ENCODE measurements around the gene KCNC2. TPM values are rescaled to one million over a fixed set of nuclear protein-coding genes. Genes with fewer than 3 reads are reported as not detected.

The KCNC2 gene
- total RNA-seq, 4 donors from 2014 or later: not detected

- WGBS, 2 donors: 78 to 79% methylated on average over 1 of the region's 1 CpG
- Histone ChIP-seq H3K9me3 (no peaks in the 10 kb centered on the region), H3K27ac (no peak overlapping the region), H3K27me3 (no peaks in the 10 kb centered on the region), H3K4me1 (no peaks in the 10 kb centered on the region), H3K4me3 (replicated peaks in 1 of 3) (no peak overlapping the region), H3K36me3 (no peaks in the 10 kb centered on the region)
- no peak for TF ChIP-seq CTCF (IDR thresholded peaks at IDR 0.05)
- no peak for TF ChIP-seq POLR2A (IDR thresholded peaks at IDR 0.05)
- DNase-seq: no peak
- intact Hi-C loops (cut with DNase I): no loop called here
Measured at GRCh38 chr12:75236206-75236605, 26.6 kb upstream of the KCNC2 start.

GRCh38 chr12:75227132-75227531 is 17.5 kb upstream of the KCNC2 start:
- 82 to 90% methylated on average over 1 of the region's 1 CpG for WGBS, 2 donors
- TF ChIP-seq POLR2A (IDR thresholded peaks at IDR 0.05) (no peak), CTCF (IDR thresholded peaks at IDR 0.05) (no peak)
- Histone ChIP-seq H3K27me3 (no peaks in the 10 kb centered on the region), H3K27ac (no peak overlapping the region), H3K4me3 (replicated peaks in 1 of 3) (no peak overlapping the region), H3K9me3 (no peaks in the 10 kb centered on the region), H3K4me1 (no peaks in the 10 kb centered on the region), H3K36me3 (no peaks in the 10 kb centered on the region)
- intact Hi-C loops (cut with DNase I): no loop called here
- DNase-seq: no peak

GRCh38 chr12:75212072-75212471 is 2.4 kb upstream of the KCNC2 start:
- intact Hi-C loops (cut with DNase I): no loop called here
- H3K27ac ChIP-seq: no peak overlapping the region

GRCh38 chr12:75208856-75209811 is 505 bp downstream of the KCNC2 start:
- peaks cover 0 to 5% of the 10 kb centered on the region in 2 donors for H3K4me1 ChIP-seq
- no peak overlapping the region for H3K4me3 ChIP-seq (replicated peaks in 1 of 3)
- H3K27ac ChIP-seq: no peak overlapping the region
- H3K36me3 ChIP-seq: no peaks in the 10 kb centered on the region
- intact Hi-C loops (cut with DNase I): no loop called here
- no peak for DNase-seq
- H3K9me3 ChIP-seq: no peaks in the 10 kb centered on the region
- H3K27me3 ChIP-seq: peaks cover 10% of the 10 kb centered on the region
- TF ChIP-seq POLR2A (IDR thresholded peaks at IDR 0.05): no peak
- no peak for TF ChIP-seq CTCF (IDR thresholded peaks at IDR 0.05)
- whole genome bisulfite sequencing, 2 donors: 2 to 5% methylated on average over 35 to 38 of the region's 50 CpGs

More at GRCh38 chr12:75212072-75212471, 2.4 kb upstream of the KCNC2 start:
- no peak for TF ChIP-seq CTCF (IDR thresholded peaks at IDR 0.05)
- no peak for TF ChIP-seq POLR2A (IDR thresholded peaks at IDR 0.05)
- WGBS, 2 donors: 53 to 54% methylated on average over 3 of the region's 3 CpGs
- Histone ChIP-seq H3K4me1 (peaks cover 0 to 5% of the 10 kb centered on the region in 2 donors), H3K9me3 (no peaks in the 10 kb centered on the region), H3K4me3 (replicated peaks in 1 of 3) (no peak overlapping the region), H3K27me3 (peaks cover 10% of the 10 kb centered on the region), H3K36me3 (no peaks in the 10 kb centered on the region)
- no peak for DNase-seq

All from thyroid gland (tissue), 4 donors.